SK-N-MC (cell line): ENCODE data around the gene FMO2.

ENCODE experiments used
- EZH2 ChIP-seq: fragments of 200-600 bp; sonication (generic); IDR thresholded peaks from one replicate; pipeline ENCODE4 v1.6.1; 2017; ENCODE audit warnings: antibody characterized with exemption
- FOXP2 ChIP-seq: optimal IDR thresholded peaks from 2 replicates; pipeline ENCODE3; 2011; ENCODE audit warnings: mild to moderate bottlenecking, moderate library complexity; ENCODE audit not compliant: insufficient read depth; ENCODE audit errors: extremely low read length, control extremely low read depth
- POLR2AphosphoS5 ChIP-seq: IDR thresholded peaks from 2 replicates; pipeline ENCODE4 v1.6.1; 2012; ENCODE audit warnings: mild to moderate bottlenecking, low read depth, low read length, borderline replicate concordance

GRCh38 chr1:171251952-171252300, 66.8 kb downstream of the FMO2 start:
- TF ChIP-seq EZH2 (no peak), POLR2AphosphoS5 (no peak), FOXP2 (no peak)
